GM12872 (cell line): ENCODE data around the gene CD200R1.

Source experiments
- CTCF ChIP-seq: IDR thresholded peaks from 3 replicates; pipeline ENCODE4 v1.5.1; 2011; ENCODE audit warnings: low read depth, mild to moderate bottlenecking, low read length, moderate library complexity; ENCODE audit not compliant: insufficient read depth

The CD200R1 gene

GRCh38 chr3:112984485-112984884 is 9.6 kb upstream of the CD200R1 start:
- TF ChIP-seq CTCF, result no peak

- no peak for TF ChIP-seq CTCF
Observed at GRCh38 chr3:112982710-112983109, 7.8 kb upstream of the CD200R1 start.

GRCh38 chr3:112980080-112980479 is 5.2 kb upstream of the CD200R1 start:
- TF ChIP-seq CTCF, result no peak

- TF ChIP-seq CTCF, result peak; percentile 47
Observed at GRCh38 chr3:112979244-112979832, 4.4 kb upstream of the CD200R1 start.

- TF ChIP-seq CTCF, result no peak
Observed at GRCh38 chr3:112976953-112977352, 2.0 kb upstream of the CD200R1 start.

- no peak for TF ChIP-seq CTCF
Observed at GRCh38 chr3:112976001-112976400, 1.1 kb upstream of the CD200R1 start.

- no peak for TF ChIP-seq CTCF
Observed at GRCh38 chr3:112974178-112974517, 755 bp downstream of the CD200R1 start.
